ENCODE results near the gene TMEM129. TPM values are rescaled to one million over a fixed set of nuclear protein-coding genes. Genes with fewer than 3 reads are reported as not detected.

The TMEM129 gene
- 10 to 100 TPM; 33.2 to 37.1 (median 34.2) TPM for polyA plus RNA-seq (ENCODE audit: insufficient read length in 3 of 3)

GRCh38 chr4:1721003-1721665 lies at the start of gene TMEM129, which contains the start of gene TACC3:
Gene TMEM129 (minus strand): TSS chr4:1721323. CDS start chr4:1720837, 486 bp downstream.
Gene TACC3 (plus strand): TSS chr4:1721521. CDS start chr4:1723422, 1,901 bp downstream.
- DNase-seq (ENCODE audit: low read depth in 3 of 3, low spot score in 2 of 3) = peak; percentile 82 to 89 (median 87)

GRCh38 chr4:1770791-1771231 lies 49.7 kb upstream of the TMEM129 start:
- DNase-seq (ENCODE audit: low read depth in 3 of 3, low spot score in 2 of 3) = no peak

GRCh38 chr4:1770245-1770644 lies 49.1 kb upstream of the TMEM129 start:
- no peak for DNase-seq (ENCODE audit: low read depth in 3 of 3, low spot score in 2 of 3)

GRCh38 chr4:1769692-1770091 lies 48.6 kb upstream of the TMEM129 start:
- DNase-seq (ENCODE audit: low read depth in 3 of 3, low spot score in 2 of 3) = no peak

GRCh38 chr4:1768367-1769034 lies 47.4 kb upstream of the TMEM129 start:
- no peak for DNase-seq (ENCODE audit: low read depth in 3 of 3, low spot score in 2 of 3)

- no peak for DNase-seq (ENCODE audit: low read depth in 3 of 3, low spot score in 2 of 3)
Measured at GRCh38 chr4:1767770-1768366, 46.7 kb upstream of the TMEM129 start.

GRCh38 chr4:1767061-1767769 lies 46.1 kb upstream of the TMEM129 start:
- DNase-seq (ENCODE audit: low read depth in 3 of 3, low spot score in 2 of 3) = no peak

- no peak for DNase-seq (ENCODE audit: low read depth in 3 of 3, low spot score in 2 of 3)
Measured at GRCh38 chr4:1766106-1767060, 45.3 kb upstream of the TMEM129 start.

GRCh38 chr4:1765409-1766072 lies 44.4 kb upstream of the TMEM129 start:
- no peak for DNase-seq (ENCODE audit: low read depth in 3 of 3, low spot score in 2 of 3)

GRCh38 chr4:1764670-1765069 lies 43.5 kb upstream of the TMEM129 start:
- DNase-seq (ENCODE audit: low read depth in 3 of 3, low spot score in 2 of 3) = no peak

GRCh38 chr4:1763550-1764080 lies 42.5 kb upstream of the TMEM129 start:
- no peak for DNase-seq (ENCODE audit: low read depth in 3 of 3, low spot score in 2 of 3)

- no peak for DNase-seq (ENCODE audit: low read depth in 3 of 3, low spot score in 2 of 3)
Measured at GRCh38 chr4:1763070-1763549, 42.0 kb upstream of the TMEM129 start.

- no peak for DNase-seq (ENCODE audit: low read depth in 3 of 3, low spot score in 2 of 3)
Measured at GRCh38 chr4:1762264-1763010, 41.3 kb upstream of the TMEM129 start.

GRCh38 chr4:1761130-1761689 lies 40.1 kb upstream of the TMEM129 start:
- DNase-seq (ENCODE audit: low read depth in 3 of 3, low spot score in 2 of 3) = no peak

GRCh38 chr4:1760521-1761071 lies 39.5 kb upstream of the TMEM129 start:
- no peak for DNase-seq (ENCODE audit: low read depth in 3 of 3, low spot score in 2 of 3)

GRCh38 chr4:1759818-1760223 lies 38.7 kb upstream of the TMEM129 start:
- DNase-seq (ENCODE audit: low read depth in 3 of 3, low spot score in 2 of 3) = no peak

- DNase-seq (ENCODE audit: low read depth in 3 of 3, low spot score in 2 of 3) = no peak
Measured at GRCh38 chr4:1759170-1759817, 38.2 kb upstream of the TMEM129 start.
